H1 (cell line): ENCODE data around the gene RPRD2. TPM values are rescaled to one million over a fixed set of nuclear protein-coding genes. Genes with fewer than 3 reads are reported as not detected.

ENCODE experiments used
- GTF2F1 ChIP-seq: IDR thresholded peaks from 2 replicates; pipeline ENCODE4 v1.6.1; 2012; ENCODE audit warnings: low read depth, low read length, improper control_type of control experiment, borderline replicate concordance
- NRF1 ChIP-seq: IDR thresholded peaks from 2 replicates; pipeline ENCODE4 v1.6.1; 2011; ENCODE audit warnings: mild to moderate bottlenecking, low read depth, low read length, improper control_type of control experiment
- polyA plus RNA-seq, 7 experiments: library from polyadenylated mRNA; depleted of rRNA in 3 of 7; stranded (reverse) in 5 of 7; unstranded in 2 of 7; fragments of >200 nt in 5 of 7; fragments of 200-250 nt in 2 of 7; gene quantifications; 1 replicate in 5 of 7; 2 replicates in 1 of 7; 4 replicates in 1 of 7; pipeline versions ENCODE4 v1.2.1 to v1.2.3, GENCODE V29; 2011 to 2013; ENCODE audit warnings: missing spikeins in 2 of 7, mixed read lengths in 2 of 7
- total RNA-seq: library from RNA; stranded (reverse); fragmentation: NEBNext Ultra II Directional; extraction: Animal tissue kit (Norgen Biotek cat#: 25700); gene quantifications from 2 replicates; pipeline ENCODE4 v1.2.1, GENCODE V29; 2021
- TF ChIP-seq, protein P1 (sequence below): IDR thresholded peaks from 2 replicates; pipeline ENCODE4 v1.6.1; 2012; ENCODE audit warnings: inconsistent platforms

Gene RPRD2
- total and polyA plus RNA-seq, 2 of the 8 experiments (the other 6 are each of a cell fraction or from before 2014, with no cell fraction given), result 14.4 to 32.4 TPM

DNA sequence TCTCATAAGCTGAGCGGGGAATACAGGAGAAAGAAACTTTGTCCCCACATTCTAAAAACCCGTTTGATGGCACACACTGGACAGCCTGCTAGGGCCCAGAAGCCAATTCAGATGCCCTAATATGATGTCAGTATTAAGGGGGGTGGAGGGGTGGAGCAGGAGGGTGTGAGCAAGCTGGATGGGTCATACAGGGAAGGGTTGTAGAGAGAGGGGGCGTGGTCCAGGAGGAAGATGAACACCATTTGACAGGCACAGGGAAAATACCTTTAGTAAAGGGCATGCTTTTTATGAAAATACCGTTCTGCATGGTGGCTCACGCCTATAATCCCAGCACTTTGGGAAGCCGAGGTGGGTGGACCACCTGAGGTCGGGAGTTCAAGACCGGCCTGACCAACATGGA is 129.2 kb downstream of the RPRD2 start (continued):
- TF ChIP-seq, protein P1, sequence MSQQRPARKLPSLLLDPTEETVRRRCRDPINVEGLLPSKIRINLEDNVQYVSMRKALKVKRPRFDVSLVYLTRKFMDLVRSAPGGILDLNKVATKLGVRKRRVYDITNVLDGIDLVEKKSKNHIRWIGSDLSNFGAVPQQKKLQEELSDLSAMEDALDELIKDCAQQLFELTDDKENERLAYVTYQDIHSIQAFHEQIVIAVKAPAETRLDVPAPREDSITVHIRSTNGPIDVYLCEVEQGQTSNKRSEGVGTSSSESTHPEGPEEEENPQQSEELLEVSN, result no peak
- TF ChIP-seq NRF1 (no peak), GTF2F1 (no peak)
